Endothelial cell of umbilical vein (primary cell): ENCODE data around the gene RIN2.

Experiments used
- CTCF ChIP-seq, 2 donors: IDR thresholded peaks; 1 replicate in 1 of 2; 2 replicates in 1 of 2; pipeline ENCODE4 v1.5.1; 2011; ENCODE audit warnings: low read length in 2 of 2, mild to moderate bottlenecking in 2 of 2, moderate library complexity in 2 of 2, control low read depth in 1 of 2, inconsistent platforms in 1 of 2, low read depth in 1 of 2; ENCODE audit not compliant: insufficient read depth in 1 of 2; ENCODE audit errors: extremely low read depth in 1 of 2
- EZH2 ChIP-seq: IDR thresholded peaks from 2 replicates; pipeline ENCODE4 v1.6.1; 2012; ENCODE audit warnings: borderline replicate concordance, low read depth, mild to moderate bottlenecking, moderate library complexity, low read length, inconsistent platforms; ENCODE audit not compliant: severe bottlenecking
- MAX ChIP-seq: IDR thresholded peaks from 2 replicates; pipeline ENCODE4 v1.6.1; 2011; ENCODE audit not compliant: insufficient read depth, insufficient read length
- POLR2A ChIP-seq: IDR thresholded peaks from 2 replicates; pipeline ENCODE4 v1.6.1; 2012; ENCODE audit warnings: low read depth, mild to moderate bottlenecking, control low read depth, low read length
- POLR2AphosphoS5 ChIP-seq: IDR thresholded peaks from 2 replicates; pipeline ENCODE4 v1.6.1; 2012; ENCODE audit warnings: low read depth, mild to moderate bottlenecking, control low read depth, low read length, moderate library complexity; ENCODE audit not compliant: insufficient read depth

- TF ChIP-seq CTCF (IDR thresholded peaks at IDR 0.05; ENCODE audit: extremely low read depth in 1 of 2, insufficient read depth in 1 of 2, low read depth in 1 of 2, low read length in 2 of 2) (no peak), EZH2 (no peak), POLR2AphosphoS5 (no peak), POLR2A (no peak), MAX (no peak)
These were observed 12.5 kb upstream of the RIN2 start for GRCh38 chr20:19745584-19745983.
